KOPT-K1 (cell line): ENCODE measurements around the gene SLC2A10.

Experiments used
- H3K27ac ChIP-seq: fragments of 200-600 bp; sonication (generic); 2 replicates; pipeline ENCODE4 v1.5.1; 2016; ENCODE audit warnings: antibody characterized with exemption, mild to moderate bottlenecking, low read depth, low read length; ENCODE audit not compliant: poor library complexity, severe bottlenecking
- H3K36me3 ChIP-seq: fragments of 200-600 bp; sonication (generic); 2 replicates; pipeline ENCODE4 v1.5.1; 2017; ENCODE audit warnings: antibody characterized with exemption, mild to moderate bottlenecking, low read length, moderate library complexity; ENCODE audit not compliant: insufficient read depth
- H3K9me3 ChIP-seq: fragments of 200-600 bp; sonication (generic); 2 replicates; pipeline ENCODE4 v1.5.1; 2017; ENCODE audit warnings: antibody characterized with exemption, low read length, mild to moderate bottlenecking; ENCODE audit not compliant: insufficient read depth, poor library complexity, severe bottlenecking

Gene SLC2A10

GRCh38 chr20:46774236-46774635 is 64.8 kb downstream of the SLC2A10 start:
- no peak overlapping the region for H3K27ac ChIP-seq
- no peaks in the 10 kb centered on the region for H3K9me3 ChIP-seq
- H3K36me3 ChIP-seq = no peaks in the 10 kb centered on the region

- Histone ChIP-seq H3K36me3 (no peaks in the 10 kb centered on the region), H3K9me3 (no peaks in the 10 kb centered on the region), H3K27ac (no peak overlapping the region)
Measured at GRCh38 chr20:46774943-46775560, 65.6 kb downstream of the SLC2A10 start.

- Histone ChIP-seq H3K27ac (no peak overlapping the region), H3K36me3 (no peaks in the 10 kb centered on the region), H3K9me3 (no peaks in the 10 kb centered on the region)
Measured at GRCh38 chr20:46775806-46776205, 66.4 kb downstream of the SLC2A10 start.

GRCh38 chr20:46777331-46777730 is 67.9 kb downstream of the SLC2A10 start:
- no peaks in the 10 kb centered on the region for H3K9me3 ChIP-seq
- no peaks in the 10 kb centered on the region for H3K36me3 ChIP-seq
- H3K27ac ChIP-seq = no peak overlapping the region

- Histone ChIP-seq H3K9me3 (no peaks in the 10 kb centered on the region), H3K27ac (no peak overlapping the region), H3K36me3 (no peaks in the 10 kb centered on the region)
Measured at GRCh38 chr20:46779831-46780230, 70.4 kb downstream of the SLC2A10 start.

GRCh38 chr20:46784436-46785127 is 75.1 kb downstream of the SLC2A10 start:
- H3K36me3 ChIP-seq = no peaks in the 10 kb centered on the region
- no peak overlapping the region for H3K27ac ChIP-seq
- H3K9me3 ChIP-seq = no peaks in the 10 kb centered on the region
